K562 (cell line): ENCODE results near the gene MTHFD2. TPM values are rescaled to one million over a fixed set of nuclear protein-coding genes. Genes with fewer than 3 reads are reported as not detected.
A peak's percentile ranks its signal among the peaks of the same experiment; 100 is the strongest.

ENCODE experiments used
- ATAC-seq: fragments of 200-7000 bp; cut with Tn5 transposase; 3 replicates; pipeline ENCODE4 v1.9.1; 2020; ENCODE audit warnings: moderate library complexity
- BruUV-seq: library from RNA; stranded (reverse); fragments of 400-500 nt; replicated peaks from 2 replicates; lab custom pipeline; 2021; lab: Mats Ljungman, UMichigan
- CTCF ChIA-PET: fragments of 300-600 bp; formaldehyde crosslinking; extraction: SDS; loops from one replicate; lab custom pipeline; 2021; ENCODE audit warnings: low intra/inter-chr PET ratio; lab: Yijun Ruan, JAX
- POLR2A ChIA-PET: fragments of 300-600, 350-650 bp; sonication (Branson Sonifier 250); formaldehyde crosslinking; extraction: SDS; loops from one replicate; lab custom pipeline; 2021; ENCODE audit warnings: antibody characterized with exemption, inconsistent platforms; lab: Yijun Ruan, JAX
- DNase-seq, 4 experiments: peaks; one replicate each; pipeline versions ENCODE4 v3.0.0 to v3.0.0-alpha.2; 2011 to 2018; ENCODE audit warnings: low spot score in 3 of 4, mixed read lengths in 3 of 4; ENCODE audit errors: extremely low read depth in 1 of 4
- FAIRE-seq: peaks from 2 replicates; lab custom pipeline; 2011; peaks lifted over from hg19 to GRCh38; lab: Jason Lieb, UNC
- H2AFZ ChIP-seq: 2 replicates; pipeline ENCODE4 v1.6.0; 2011; ENCODE audit warnings: low read depth, low read length, control low read depth, inconsistent platforms
- H3K27ac ChIP-seq: fragments of 200-600 bp; 3 replicates; pipeline ENCODE4 v1.8.0; 2011; ENCODE audit warnings: low read depth, mild to moderate bottlenecking, control low read depth, inconsistent platforms, low read length, moderate library complexity, mixed read lengths; ENCODE audit errors: extremely low read depth
- H3K27me3 ChIP-seq, 2 experiments: fragments of 300-600 bp in 1 of 2; 2 replicates in 1 of 2; 3 replicates in 1 of 2; pipeline versions ENCODE4 v1.6.0 to v1.8.0; 2011; ENCODE audit warnings: inconsistent platforms in 2 of 2, low read length in 2 of 2, mild to moderate bottlenecking in 1 of 2, mixed read lengths in 1 of 2, moderate library complexity in 1 of 2; ENCODE audit not compliant: control insufficient read depth in 2 of 2, insufficient read depth in 2 of 2
- H3K36me3 ChIP-seq: fragments of 300-600 bp; 3 replicates; pipeline ENCODE4 v1.8.0; 2011; ENCODE audit warnings: mild to moderate bottlenecking, low read length, inconsistent platforms; ENCODE audit not compliant: control insufficient read depth, insufficient read depth
- H3K4me1 ChIP-seq, 2 experiments: fragments of 200-600 bp in 1 of 2; replicated peaks in 1 of 2; 2 replicates in 1 of 2; 3 replicates in 1 of 2; pipeline versions ENCODE4 v1.5.1 to v1.8.0; 2011; ENCODE audit warnings: inconsistent platforms in 2 of 2, low read length in 2 of 2, mild to moderate bottlenecking in 1 of 2, mixed read lengths in 1 of 2, moderate library complexity in 1 of 2; ENCODE audit not compliant: control insufficient read depth in 2 of 2, insufficient read depth in 2 of 2
- H3K4me2 ChIP-seq: 2 replicates; pipeline ENCODE4 v1.6.1; 2011; ENCODE audit warnings: low read length, control low read depth, inconsistent platforms, mixed read lengths; ENCODE audit not compliant: insufficient read depth
- H3K4me3 ChIP-seq: fragments of 200-600 bp; sonication (generic), shearing (Covaris generic); 2 replicates; pipeline ENCODE4 v1.5.1; 2016; ENCODE audit warnings: control low read depth, inconsistent platforms
- H3K79me2 ChIP-seq: fragments of 200-600 bp; 3 replicates; pipeline ENCODE4 v1.8.0; 2011; ENCODE audit warnings: low read length, inconsistent platforms; ENCODE audit not compliant: control insufficient read depth, insufficient read depth
- H3K9ac ChIP-seq, 2 experiments: 2 replicates each; pipeline versions ENCODE4 v1.6.0 to v1.6.1; 2011; ENCODE audit warnings: low read depth in 2 of 2, low read length in 2 of 2, control low read depth in 1 of 2, inconsistent platforms in 1 of 2, mild to moderate bottlenecking in 1 of 2, mixed read lengths in 1 of 2; ENCODE audit not compliant: insufficient read depth in 1 of 2
- H3K9me1 ChIP-seq: one replicate; pipeline ENCODE4 v1.6.0; 2011; ENCODE audit warnings: inconsistent platforms, mild to moderate bottlenecking, low read length, moderate library complexity; ENCODE audit not compliant: control insufficient read depth, insufficient read depth
- H3K9me3 ChIP-seq: replicated peaks from 2 replicates; pipeline ENCODE4 v1.5.1; 2011; ENCODE audit warnings: low read depth, low read length, inconsistent platforms; ENCODE audit not compliant: control insufficient read depth, insufficient read depth
- H4K20me1 ChIP-seq: replicated peaks from 2 replicates; pipeline ENCODE4 v1.6.1; 2011; ENCODE audit warnings: low read length, inconsistent platforms, mixed read lengths; ENCODE audit not compliant: control insufficient read depth, insufficient read depth
- BCLAF1 ChIP-seq, 2 experiments: fragments of 450-650 bp in 1 of 2; IDR thresholded peaks; 2 replicates each; pipeline ENCODE4 v1.6.1; 2011 to 2017; ENCODE audit warnings: low read depth in 2 of 2, antibody characterized with exemption in 1 of 2, borderline replicate concordance in 1 of 2, low read length in 1 of 2, mild to moderate bottlenecking in 1 of 2, mixed read lengths in 1 of 2; ENCODE audit not compliant: control insufficient read depth in 1 of 2
- BRD4 ChIP-seq: fragments of 200-600 bp; sonication (generic); IDR thresholded peaks from 2 replicates; pipeline ENCODE4 v1.6.1; 2017; ENCODE audit warnings: inconsistent platforms
- CREB3 ChIP-seq: fragments of 450-650 bp; conservative IDR thresholded peaks from 2 replicates; pipeline ENCODE4 v1.6.1; 2016; ENCODE audit warnings: missing genetic modification characterization, low read depth, mild to moderate bottlenecking, missing compliant biosample characterization, moderate library complexity
- CXXC5 ChIP-seq: fragments of 250-450 bp; sonication (Bioruptor Pico); IDR thresholded peaks from 2 replicates; pipeline ENCODE4 v1.8.0; 2022; ENCODE audit warnings: inconsistent platforms, mild to moderate bottlenecking, moderate library complexity
- E4F1 ChIP-seq: fragments of 250-450 bp; sonication (Bioruptor Pico); IDR thresholded peaks from 2 replicates; pipeline ENCODE4 v1.5.0; 2021; ENCODE audit warnings: mild to moderate bottlenecking, borderline replicate concordance
- EWSR1 ChIP-seq: fragments of 450-650 bp; IDR thresholded peaks from 2 replicates; pipeline ENCODE4 v1.6.1; 2018; ENCODE audit warnings: borderline replicate concordance, mild to moderate bottlenecking, low read depth, moderate library complexity; ENCODE audit not compliant: partially characterized antibody
- FOXJ3 ChIP-seq: sonication (generic); formaldehyde crosslinking; IDR thresholded peaks from 2 replicates; pipeline ENCODE4 v1.4.0; 2020; ENCODE audit warnings: mild to moderate bottlenecking, missing genetic modification reagents
- RBM22 ChIP-seq: fragments of 200-400 bp; formaldehyde crosslinking; IDR thresholded peaks from 2 replicates; pipeline ENCODE4 v1.6.1; 2018; ENCODE audit warnings: low read length, low read depth; ENCODE audit not compliant: poor library complexity, severe bottlenecking
- ZKSCAN3 ChIP-seq: fragments of 250-450 bp; sonication (Bioruptor Pico); IDR thresholded peaks from 2 replicates; pipeline ENCODE4 v1.4.0; 2020
- ZNF586 ChIP-seq: fragments of 450-650 bp; formaldehyde crosslinking; conservative IDR thresholded peaks from 2 replicates; pipeline ENCODE4 v1.4.0; 2020; ENCODE audit warnings: mild to moderate bottlenecking, moderate library complexity
- WGBS: fragments of 100-300 bp; shearing (Covaris generic); methylation state at CpG from one replicate; pipeline ENCODE4 v1.1.6; 2016; ENCODE audit warnings: low coverage, mixed read lengths; ENCODE audit not compliant: insufficient coverage; ENCODE audit errors: missing lambda C conversion rate; 5-methylcytosine and 5-hydroxymethylcytosine counted together
- in situ Hi-C: fragments of 300-500 bp; cut with MboI; formaldehyde crosslinking; loops from 4 replicates; pipeline ENCODE4 v1.15.0; 2018; ENCODE audit warnings: inconsistent platforms, mixed read lengths
- intact Hi-C: fragments of 100-400 bp; cut with micrococcal nuclease; formaldehyde crosslinking; loops from 2 replicates; pipeline ENCODE4 v1.14.2; 2022
- polyA plus RNA-seq, 8 experiments: library from polyadenylated mRNA; depleted of rRNA in 4 of 8; stranded (reverse) in 5 of 8; unstranded in 3 of 8; fragments of >200 nt; fragmentation: Nextera tagmentation in 2 of 8; fragmentation: Illumina TruSeq in 1 of 8; extraction: Ambion mirVana in 2 of 8; extraction: Trizol in 1 of 8; gene quantifications; 2 replicates each; pipeline versions ENCODE4 v1.2.1 to v1.2.3, GENCODE V29; 2011 to 2014; ENCODE audit warnings: inconsistent platforms in 1 of 8, missing spikeins in 1 of 8
- total RNA-seq, 7 experiments: library from RNA; depleted of rRNA in 6 of 7; stranded (reverse); fragments of >200 nt in 6 of 7; fragmentation: Illumina TruSeq in 2 of 7; extraction: Trizol in 2 of 7; gene quantifications; 2 replicates each; pipeline versions ENCODE4 v1.2.1 to v1.2.3, GENCODE V29; 2011 to 2021; ENCODE audit warnings: low replicate concordance in 1 of 7

MTHFD2 gene
- total and polyA plus RNA-seq, 9 of the 15 experiments (the other 6 are each of a cell fraction or from before 2014, with no cell fraction given): 113 to 520 (median 234) TPM

GRCh38 chr2:74194799-74195198 is 3.6 kb upstream of the MTHFD2 start (continued):
- TF ChIP-seq BCLAF1 (IDR thresholded peaks at IDR 0.05; ENCODE audit: borderline replicate concordance in 1 of 2, control insufficient read depth in 1 of 2, low read depth in 2 of 2, low read length in 1 of 2) (no peak), BRD4 (no peak), FOXJ3 (CRISPR knock-in tag) (no peak), RBM22 (no peak)

GRCh38 chr2:74197049-74197448 is 1.4 kb upstream of the MTHFD2 start:
- H3K9ac ChIP-seq: peak overlapping the region; percentile 31 to 39; a peak in 2 of 4 replicates
- peak overlapping the region; percentile 100 for H3K27ac ChIP-seq
- peaks cover 19 to 32% of the 10 kb centered on the region in 2 experiments for H3K4me1 ChIP-seq
- H2AFZ ChIP-seq: peak overlapping the region; percentile 78
- 20% methylated on average over 4 of the region's 4 CpGs for WGBS
- peak; percentile 61 for FAIRE-seq
- H3K79me2 ChIP-seq: peaks cover 42% of the 10 kb centered on the region
- no peak overlapping the region for H3K4me3 ChIP-seq
- H3K9me3 ChIP-seq: no peaks in the 10 kb centered on the region
- in situ Hi-C loops: no loop called here
- no TSS peak for BruUV-seq
- no peak for ATAC-seq
- intact Hi-C loops: no loop called here
- peak overlapping the region; percentile 96 for H3K4me2 ChIP-seq
- ChIA-PET POLR2A (interaction anchor here (0.8 to 5.8 kb wide), 10 partner anchors 9 to 208 kb away, joined by 3 to 98 read pairs (median 7); partner anchors contain the start of genes BOLA3 and MOB1A), CTCF (interaction anchor here (0.6 kb wide), 1 partner anchor 16 kb away, joined by 3 read pairs; no protein-coding TSS in a partner anchor)
- no peaks in the 10 kb centered on the region for H3K27me3 ChIP-seq
- DNase-seq: peak in 2 of 4 experiments; percentile 34 to 58
- H4K20me1 ChIP-seq: peaks cover 16% of the 10 kb centered on the region
- peaks cover 3% of the 10 kb centered on the region for H3K9me1 ChIP-seq
- H3K36me3 ChIP-seq: peaks cover 21% of the 10 kb centered on the region
- TF ChIP-seq CREB3 (tag) (no peak), E4F1 (CRISPR knock-in tag) (no peak), ZKSCAN3 (CRISPR knock-in tag) (no peak), CXXC5 (CRISPR knock-in tag) (no peak), ZNF586 (CRISPR knock-in tag) (no peak), EWSR1 (no peak)
